Measurements from ENCODE around the gene CTDNEP1. TPM values are rescaled to one million over a fixed set of nuclear protein-coding genes. Genes with fewer than 3 reads are reported as not detected.
A peak's percentile ranks its signal among the peaks of the same experiment; 100 is the strongest.

The CTDNEP1 gene
- total RNA-seq, 4 donors from 2014 or later = 71.5 to 150 (median 111) TPM

DNA sequence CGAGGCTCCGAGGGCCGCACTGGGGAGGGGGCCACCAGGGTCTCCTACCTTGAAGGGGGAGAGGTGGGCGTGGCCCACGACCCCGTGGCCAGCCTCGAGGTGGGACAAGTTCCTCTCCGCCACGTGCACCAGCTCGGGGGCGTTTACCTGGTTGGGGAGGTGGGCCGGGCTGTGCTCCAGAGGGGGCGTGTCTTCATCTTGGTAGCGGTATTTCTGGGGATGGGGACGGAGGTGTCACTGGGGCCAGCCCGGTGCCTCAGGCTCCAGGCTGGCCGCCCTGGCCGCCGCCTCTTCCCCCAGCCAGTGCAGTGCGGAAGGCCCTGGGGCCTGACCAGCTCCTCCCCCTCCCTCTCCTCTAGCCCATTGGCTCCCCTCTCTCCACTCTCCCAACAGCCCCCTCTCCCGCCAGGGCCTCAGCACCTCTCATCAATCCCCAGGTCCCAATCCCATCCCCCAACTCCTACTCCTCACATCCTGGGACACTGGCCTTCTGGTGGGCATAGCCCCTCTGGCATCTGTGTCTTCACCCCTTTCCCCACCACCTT lies 43.4 kb downstream of the CTDNEP1 start:
- H3K4me1 ChIP-seq = no peaks in the 10 kb centered on the region
- no peak overlapping the region for H3K27ac ChIP-seq
- DNase-seq = no peak
- H3K9me3 ChIP-seq = no peaks in the 10 kb centered on the region
- no peaks in the 10 kb centered on the region for H3K36me3 ChIP-seq
- H3K27me3 ChIP-seq = peaks cover 8 to 30% (median 13%) of the 10 kb centered on the region in 3 donors
- H3K4me3 ChIP-seq = no peak overlapping the region
- intact Hi-C loops (cut with DNase I; ENCODE audit: low total_unique reads) = no loop called here
- in situ Hi-C loops (cut with MboI; ENCODE audit: low sequenced_read_pairs in 4 of 4) = no loop called here
- no peak for ATAC-seq
- TF ChIP-seq, protein P1, sequence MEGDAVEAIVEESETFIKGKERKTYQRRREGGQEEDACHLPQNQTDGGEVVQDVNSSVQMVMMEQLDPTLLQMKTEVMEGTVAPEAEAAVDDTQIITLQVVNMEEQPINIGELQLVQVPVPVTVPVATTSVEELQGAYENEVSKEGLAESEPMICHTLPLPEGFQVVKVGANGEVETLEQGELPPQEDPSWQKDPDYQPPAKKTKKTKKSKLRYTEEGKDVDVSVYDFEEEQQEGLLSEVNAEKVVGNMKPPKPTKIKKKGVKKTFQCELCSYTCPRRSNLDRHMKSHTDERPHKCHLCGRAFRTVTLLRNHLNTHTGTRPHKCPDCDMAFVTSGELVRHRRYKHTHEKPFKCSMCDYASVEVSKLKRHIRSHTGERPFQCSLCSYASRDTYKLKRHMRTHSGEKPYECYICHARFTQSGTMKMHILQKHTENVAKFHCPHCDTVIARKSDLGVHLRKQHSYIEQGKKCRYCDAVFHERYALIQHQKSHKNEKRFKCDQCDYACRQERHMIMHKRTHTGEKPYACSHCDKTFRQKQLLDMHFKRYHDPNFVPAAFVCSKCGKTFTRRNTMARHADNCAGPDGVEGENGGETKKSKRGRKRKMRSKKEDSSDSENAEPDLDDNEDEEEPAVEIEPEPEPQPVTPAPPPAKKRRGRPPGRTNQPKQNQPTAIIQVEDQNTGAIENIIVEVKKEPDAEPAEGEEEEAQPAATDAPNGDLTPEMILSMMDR (IDR thresholded peaks at IDR 0.05 in 4 of 5, conservative IDR thresholded peaks at IDR 0.05 in 1 of 5) = no peak
- TF ChIP-seq POLR2A (IDR thresholded peaks at IDR 0.05) = no peak

DNA sequence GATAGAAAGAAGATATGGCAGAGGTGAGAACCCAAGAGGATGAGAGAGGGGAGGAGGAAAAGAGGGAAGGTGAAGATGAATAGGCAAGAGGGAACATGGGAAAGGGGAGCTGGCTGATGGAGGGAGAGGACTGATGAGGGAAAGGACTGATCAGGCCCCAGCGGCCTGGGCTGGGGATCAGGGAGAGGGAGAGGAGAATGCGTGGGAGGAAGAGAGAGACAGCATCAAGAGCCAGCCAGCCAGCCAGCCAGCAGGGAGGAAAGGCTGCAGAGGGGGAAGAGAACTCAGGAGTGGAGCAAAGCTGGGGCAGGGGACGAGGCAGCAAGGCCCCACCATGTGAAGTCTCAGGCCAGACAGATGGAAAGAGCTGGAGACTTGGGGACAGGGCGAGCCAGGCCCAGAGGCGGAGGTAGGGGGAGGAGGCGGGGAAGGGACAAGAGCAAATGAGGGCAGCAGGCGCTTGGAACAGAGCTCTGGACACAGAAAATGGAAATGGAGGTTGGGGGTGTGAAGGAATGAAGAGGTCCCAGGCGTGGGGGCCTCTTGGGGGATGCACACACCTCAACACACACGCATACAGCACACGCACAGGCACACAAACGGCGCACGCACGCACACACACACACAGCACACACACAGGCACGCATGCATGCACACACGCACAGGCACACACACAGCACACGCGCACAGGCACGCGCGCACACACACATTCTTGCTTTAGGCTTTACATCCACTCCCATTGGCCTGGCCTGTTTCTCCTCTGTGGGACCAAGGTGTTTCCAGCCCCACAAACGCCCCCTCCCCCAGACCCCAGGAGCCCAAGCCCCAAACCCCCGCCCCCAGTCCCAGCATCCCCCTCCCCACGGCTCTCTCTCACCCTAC lies 44.2 kb downstream of the CTDNEP1 start:
- H3K27me3 ChIP-seq = peaks cover 5 to 22% (median 7%) of the 10 kb centered on the region in 3 donors
- H3K36me3 ChIP-seq = no peaks in the 10 kb centered on the region
- ATAC-seq = no peak
- in situ Hi-C loops (cut with MboI; ENCODE audit: low sequenced_read_pairs in 4 of 4) (no loop called here), intact Hi-C loops (cut with DNase I; ENCODE audit: low total_unique reads) (no loop called here)
- H3K27ac ChIP-seq = no peak overlapping the region
- no peaks in the 10 kb centered on the region for H3K4me1 ChIP-seq
- H3K9me3 ChIP-seq = no peaks in the 10 kb centered on the region
- no peak for DNase-seq
- H3K4me3 ChIP-seq = no peak overlapping the region
- TF ChIP-seq POLR2A (IDR thresholded peaks at IDR 0.05) = no peak
- TF ChIP-seq, protein P1 (IDR thresholded peaks at IDR 0.05 in 4 of 5, conservative IDR thresholded peaks at IDR 0.05 in 1 of 5) = no peak

DNA sequence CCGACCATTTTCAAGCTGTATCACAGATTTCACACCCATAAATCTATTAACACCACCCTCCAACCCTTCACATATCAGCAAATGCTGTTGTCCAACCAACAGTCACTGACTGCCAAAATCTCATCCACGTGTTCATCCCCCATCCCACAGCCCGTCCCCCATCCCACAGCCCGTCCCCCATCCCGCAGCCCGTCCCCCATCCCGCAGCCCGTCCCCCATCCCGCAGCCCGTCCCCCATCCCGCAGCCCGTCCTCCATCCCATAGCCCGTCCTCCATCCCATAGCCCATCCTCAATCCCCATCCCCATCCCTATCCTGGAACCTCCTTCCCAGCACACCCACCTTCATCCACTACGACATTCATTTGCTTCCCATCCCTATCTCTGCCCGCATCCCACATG lies 46.0 kb downstream of the CTDNEP1 start:
- Histone ChIP-seq H3K27me3 (peaks cover 0 to 11% (median 0%) of the 10 kb centered on the region in 3 donors), H3K4me1 (no peaks in the 10 kb centered on the region), H3K27ac (peak overlapping the region; percentile 7 to 54 (median 28)), H3K36me3 (no peaks in the 10 kb centered on the region), H3K4me3 (peak overlapping the region; percentile 49 to 59 (median 54)), H3K9me3 (no peaks in the 10 kb centered on the region)
- in situ Hi-C loops (cut with MboI; ENCODE audit: low sequenced_read_pairs in 4 of 4) (no loop called here), intact Hi-C loops (cut with DNase I; ENCODE audit: low total_unique reads) (no loop called here)
- ATAC-seq (no peak), DNase-seq (no peak)
- TF ChIP-seq, protein P1 (IDR thresholded peaks at IDR 0.05 in 4 of 5, conservative IDR thresholded peaks at IDR 0.05 in 1 of 5) = no peak
- TF ChIP-seq POLR2A (IDR thresholded peaks at IDR 0.05) = no peak

DNA sequence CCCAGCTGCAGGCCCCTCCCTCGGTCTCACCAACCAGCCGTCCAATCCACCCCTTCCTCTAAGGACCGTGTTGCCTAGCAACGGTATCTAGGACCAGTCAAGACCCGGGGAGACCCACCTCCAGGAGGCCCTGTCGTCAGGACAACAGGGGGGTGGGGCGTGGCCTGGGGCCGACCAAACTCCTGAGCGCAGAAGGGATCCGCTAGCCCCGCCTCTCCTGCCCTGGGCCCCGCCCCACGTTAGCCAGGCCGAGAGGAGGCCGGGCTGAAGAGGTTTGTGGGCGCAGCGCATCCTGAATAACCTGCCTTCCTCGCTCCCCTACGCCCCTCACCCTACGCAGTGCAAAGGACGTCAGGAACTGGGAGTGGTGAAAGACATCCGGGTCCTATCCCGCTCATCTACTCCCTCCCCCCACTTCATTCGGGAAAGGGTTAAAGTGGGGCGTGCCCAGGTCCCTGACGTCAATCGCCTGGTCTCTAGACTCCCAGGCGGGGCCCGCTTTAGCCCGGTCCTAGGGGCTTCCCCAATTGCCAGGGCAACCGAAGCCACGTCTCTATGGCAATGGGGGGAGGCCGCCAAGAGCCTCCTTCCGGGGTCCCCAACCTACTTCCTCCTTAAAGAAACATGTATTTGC lies 46.6 kb downstream of the CTDNEP1 start:
- Histone ChIP-seq H3K4me1 (no peaks in the 10 kb centered on the region), H3K36me3 (no peaks in the 10 kb centered on the region), H3K9me3 (no peaks in the 10 kb centered on the region), H3K4me3 (peak overlapping the region; percentile 49 to 59 (median 54)), H3K27me3 (peaks cover 0 to 11% (median 0%) of the 10 kb centered on the region in 3 donors), H3K27ac (peak overlapping the region; percentile 7 to 54 (median 28))
- peak; percentile 33 to 58 for DNase-seq
- peak; percentile 61 to 69 for ATAC-seq
- in situ Hi-C loops (cut with MboI; ENCODE audit: low sequenced_read_pairs in 4 of 4) (no loop called here), intact Hi-C loops (cut with DNase I; ENCODE audit: low total_unique reads) (no loop called here)
- no peak for TF ChIP-seq POLR2A (IDR thresholded peaks at IDR 0.05)
- TF ChIP-seq, protein P1 (IDR thresholded peaks at IDR 0.05 in 4 of 5, conservative IDR thresholded peaks at IDR 0.05 in 1 of 5) = no peak
